GM19099 (cell line): ENCODE results near the gene CRB2.

Experiments used
- POLR2A ChIP-seq: IDR thresholded peaks from 3 replicates; pipeline ENCODE4 v1.6.1; 2011; ENCODE audit warnings: low read depth; ENCODE audit not compliant: insufficient read length; ENCODE audit errors: extremely low read depth

CRB2 gene

DNA sequence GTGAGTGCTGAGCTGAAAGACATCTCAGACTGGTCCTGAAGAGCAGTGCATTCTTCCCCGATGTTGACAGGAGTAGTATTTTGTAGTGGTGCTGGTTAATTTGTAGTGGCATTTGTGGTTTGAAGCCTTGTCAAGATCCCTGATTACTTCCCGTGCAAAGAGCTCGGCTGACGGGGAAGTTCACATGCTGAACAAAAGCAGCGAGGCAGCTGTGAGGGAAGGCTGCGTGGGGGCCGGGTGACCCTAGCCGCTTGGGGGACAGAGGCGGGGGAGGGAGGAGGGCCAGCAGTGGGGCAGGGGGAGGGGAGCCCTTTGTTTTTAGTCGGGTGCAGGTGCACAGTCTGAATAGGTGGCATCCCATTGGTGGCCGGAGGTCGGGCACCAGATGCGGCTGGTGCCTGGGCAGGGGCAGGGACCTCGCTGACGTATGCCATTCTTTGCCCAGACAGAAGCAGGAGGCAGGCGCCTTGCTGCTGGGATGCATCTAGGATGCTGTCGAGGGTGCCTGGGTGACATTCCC lies 64.7 kb downstream of the CRB2 start:
- no peak for TF ChIP-seq POLR2A

GRCh38 chr9:123421186-123421585 lies 65.2 kb downstream of the CRB2 start:
- no peak for TF ChIP-seq POLR2A

DNA sequence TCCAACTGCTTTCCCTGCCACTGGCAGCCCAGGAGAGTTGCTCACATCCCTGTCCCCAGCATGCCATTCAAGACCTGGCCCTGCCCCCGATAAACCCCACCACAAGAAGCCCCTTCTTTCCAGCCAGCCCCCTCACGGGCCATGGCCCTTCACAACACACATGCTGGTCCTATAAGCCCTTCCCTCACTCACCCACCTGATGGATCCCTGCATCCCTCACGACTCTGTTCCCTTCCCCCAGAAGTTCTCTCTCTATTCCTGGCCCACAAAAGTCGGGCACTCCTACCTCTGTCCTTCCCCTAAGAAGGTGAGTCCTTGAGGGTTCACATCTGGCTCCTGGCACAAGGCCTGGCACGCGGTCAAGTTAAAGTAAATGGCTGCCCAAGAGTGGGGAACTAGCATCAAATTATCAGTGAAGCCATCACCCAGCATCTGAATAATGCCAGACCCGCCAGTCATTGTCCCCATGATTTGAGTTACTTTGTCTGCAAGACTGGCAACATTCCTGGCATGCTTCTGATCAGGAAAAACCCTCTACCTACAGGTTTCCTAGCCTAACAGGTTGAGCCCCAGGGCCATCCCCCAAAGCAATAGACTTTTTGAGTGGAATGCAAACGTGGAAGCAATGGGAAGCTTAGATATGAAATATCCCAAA lies 65.9 kb downstream of the CRB2 start:
- TF ChIP-seq POLR2A, result no peak

DNA sequence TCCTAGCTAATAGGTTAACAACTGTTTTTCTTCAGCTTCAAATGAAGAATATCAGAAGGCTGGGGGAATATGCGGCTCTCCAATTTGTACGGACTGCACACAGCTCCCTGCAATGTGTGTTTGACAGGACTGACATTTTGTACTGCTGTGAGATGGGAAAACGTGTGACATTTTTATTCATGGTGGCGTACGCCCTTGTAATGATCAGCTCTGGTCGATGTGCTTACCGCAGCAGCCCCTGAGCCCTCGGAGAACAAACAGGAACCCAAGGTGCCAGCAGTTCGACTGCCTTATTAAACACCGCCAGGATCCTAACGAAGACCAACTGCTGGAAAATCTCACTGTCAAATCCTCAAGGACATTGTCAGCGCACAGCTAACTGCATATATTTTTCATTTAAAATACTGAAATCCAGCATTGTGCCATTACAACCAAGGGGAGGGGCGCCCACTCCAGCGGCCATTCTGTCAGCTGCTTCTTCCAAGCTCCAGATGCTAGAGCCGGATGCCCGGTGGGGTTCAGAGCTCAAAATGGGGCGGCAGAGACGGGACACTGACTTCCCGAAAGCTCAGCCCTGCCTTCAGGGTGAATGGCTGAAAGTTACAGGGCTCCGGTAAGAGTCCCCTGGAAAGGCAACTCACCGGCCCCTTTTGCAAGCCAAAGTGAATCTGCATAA lies 66.8 kb downstream of the CRB2 start:
- TF ChIP-seq POLR2A, result no peak

DNA sequence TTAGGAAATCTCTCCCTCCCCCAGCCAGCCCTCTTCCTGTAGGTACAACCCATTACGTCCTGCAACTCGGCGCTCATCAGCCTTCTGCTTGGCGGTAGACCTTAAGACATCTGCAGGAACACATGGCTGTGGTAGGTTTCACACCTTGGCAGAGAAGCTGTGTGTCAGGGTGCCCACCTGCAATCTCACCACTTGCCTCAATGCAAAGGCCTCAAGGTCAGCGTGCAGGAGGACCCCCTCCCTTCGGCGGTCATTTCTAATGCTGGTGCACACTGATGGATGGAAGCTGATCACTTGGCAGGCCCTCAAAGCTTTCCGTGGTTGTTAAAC lies 67.3 kb downstream of the CRB2 start:
- no peak for TF ChIP-seq POLR2A

DNA sequence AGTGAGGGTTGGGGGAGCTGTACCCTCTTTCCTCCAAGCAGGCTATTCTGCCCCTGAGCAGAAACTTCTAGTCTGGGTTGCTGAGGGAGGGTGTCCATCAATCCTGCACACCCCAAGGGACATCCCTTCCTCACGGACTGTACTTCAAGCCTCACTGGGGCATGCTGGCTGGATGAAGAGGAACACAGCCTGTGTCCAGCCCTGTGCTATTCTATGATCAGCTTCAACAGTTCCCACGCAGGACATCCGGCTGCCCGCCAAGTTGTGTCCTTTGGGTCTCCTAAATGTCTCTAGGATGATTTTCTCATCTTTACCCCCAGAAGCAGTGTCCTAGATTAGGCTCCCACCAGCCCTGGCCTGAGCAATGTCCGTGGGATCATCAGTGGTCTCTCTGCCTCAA lies 68.1 kb downstream of the CRB2 start:
- no peak for TF ChIP-seq POLR2A

GRCh38 chr9:123424552-123425225 lies 68.7 kb downstream of the CRB2 start:
- TF ChIP-seq POLR2A, result no peak

GRCh38 chr9:123425261-123425821 lies 69.3 kb downstream of the CRB2 start:
- TF ChIP-seq POLR2A, result no peak

- TF ChIP-seq POLR2A, result no peak
These were observed 69.9 kb downstream of the CRB2 start for GRCh38 chr9:123425836-123426365.

DNA sequence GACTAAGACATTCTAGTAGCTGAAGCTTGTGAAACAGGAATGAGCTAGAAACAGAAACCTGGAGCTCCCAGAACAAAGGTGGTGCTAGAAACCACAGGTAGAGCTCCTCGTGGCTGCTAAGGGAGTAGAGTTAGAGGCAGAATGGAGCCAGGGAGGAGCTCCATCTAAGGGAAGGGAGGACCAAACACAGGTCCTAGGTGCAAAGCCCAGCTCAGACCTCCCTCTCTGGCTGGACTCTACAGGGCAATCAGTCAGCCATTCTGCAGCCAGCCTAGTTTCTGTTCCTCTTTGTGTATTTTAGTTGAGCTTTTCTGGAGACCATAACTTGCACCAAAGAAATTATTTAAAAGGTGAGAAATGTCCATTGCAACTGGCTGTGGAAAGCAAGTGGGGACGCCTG lies 70.4 kb downstream of the CRB2 start:
- no peak for TF ChIP-seq POLR2A
